Osteoblast (primary cell): ENCODE data around the gene NTRK2. TPM values are rescaled to one million over a fixed set of nuclear protein-coding genes. Genes with fewer than 3 reads are reported as not detected.

ENCODE experiments used
- DNase-seq: peaks from one replicate; pipeline ENCODE4 v3.0.0; 2011; ENCODE audit warnings: low spot score, mixed read lengths; ENCODE audit not compliant: insufficient read length; ENCODE audit errors: missing footprints
- H2AFZ ChIP-seq: 2 replicates; pipeline ENCODE4 v1.6.0; 2011; ENCODE audit warnings: mild to moderate bottlenecking, low read length
- H3K27ac ChIP-seq: 2 replicates; pipeline ENCODE4 v1.5.1; 2011; ENCODE audit warnings: mild to moderate bottlenecking, low read depth, low read length, moderate library complexity
- H3K27me3 ChIP-seq: 2 replicates; pipeline ENCODE4 v1.6.0; 2012; ENCODE audit warnings: mild to moderate bottlenecking, control low read depth, inconsistent platforms, low read length, moderate library complexity; ENCODE audit not compliant: insufficient read depth
- H3K36me3 ChIP-seq: 2 replicates; pipeline ENCODE4 v1.5.1; 2011; ENCODE audit warnings: mild to moderate bottlenecking, low read length, control low read depth, moderate library complexity; ENCODE audit not compliant: insufficient read depth
- H3K4me1 ChIP-seq: 2 replicates; pipeline ENCODE4 v1.5.1; 2011; ENCODE audit warnings: mild to moderate bottlenecking, low read length, control low read depth, moderate library complexity; ENCODE audit not compliant: insufficient read depth
- H3K4me2 ChIP-seq: 2 replicates; pipeline ENCODE4 v1.6.0; 2011; ENCODE audit warnings: mild to moderate bottlenecking, low read length; ENCODE audit not compliant: insufficient read depth
- H3K4me3 ChIP-seq: fragments of 200-600 bp; sonication (generic); 3 replicates; pipeline ENCODE4 v1.5.1; 2012; ENCODE audit warnings: mild to moderate bottlenecking, low read length, inconsistent platforms; ENCODE audit not compliant: insufficient read depth
- H3K79me2 ChIP-seq: 2 replicates; pipeline ENCODE4 v1.6.0; 2012; ENCODE audit warnings: mild to moderate bottlenecking, low read length, control low read depth, inconsistent platforms; ENCODE audit not compliant: insufficient read depth
- H3K9me3 ChIP-seq: 2 replicates; pipeline ENCODE4 v1.5.1; 2011; ENCODE audit warnings: low read depth, low read length, control low read depth
- H4K20me1 ChIP-seq: 2 replicates; pipeline ENCODE4 v1.6.0; 2012; ENCODE audit warnings: mild to moderate bottlenecking, low read length, control low read depth; ENCODE audit not compliant: insufficient read depth
- CTCF ChIP-seq: IDR thresholded peaks from 2 replicates; pipeline ENCODE4 v1.5.1; 2011; ENCODE audit warnings: mild to moderate bottlenecking, low read depth, low read length, moderate library complexity; ENCODE audit errors: extremely low read depth
- total RNA-seq: library from RNA; depleted of rRNA; stranded (reverse); fragments of >200 nt; gene quantifications from 2 replicates; pipeline ENCODE4 v1.2.3, GENCODE V29; 2012

The NTRK2 gene
- total RNA-seq, 1 donor = 3.3 TPM

GRCh38 chr9:84955971-84956370 lies 286.4 kb downstream of the NTRK2 start:
- H3K27ac ChIP-seq = no peak overlapping the region
- H4K20me1 ChIP-seq = no peaks in the 10 kb centered on the region
- H3K79me2 ChIP-seq = no peaks in the 10 kb centered on the region
- H3K4me3 ChIP-seq = no peak overlapping the region
- no peaks in the 10 kb centered on the region for H3K9me3 ChIP-seq
- H2AFZ ChIP-seq = no peak overlapping the region
- no peak for TF ChIP-seq CTCF
- no peak overlapping the region for H3K4me2 ChIP-seq
- no peak for DNase-seq
- H3K4me1 ChIP-seq = no peaks in the 10 kb centered on the region
- H3K27me3 ChIP-seq = no peaks in the 10 kb centered on the region
- no peaks in the 10 kb centered on the region for H3K36me3 ChIP-seq

GRCh38 chr9:84959339-84959738 lies 289.8 kb downstream of the NTRK2 start:
- Histone ChIP-seq H3K4me1 (no peaks in the 10 kb centered on the region), H3K4me3 (no peak overlapping the region), H3K36me3 (no peaks in the 10 kb centered on the region), H3K27me3 (no peaks in the 10 kb centered on the region), H3K79me2 (no peaks in the 10 kb centered on the region), H3K27ac (no peak overlapping the region), H3K4me2 (no peak overlapping the region), H4K20me1 (no peaks in the 10 kb centered on the region), H3K9me3 (peaks cover 2% of the 10 kb centered on the region), H2AFZ (no peak overlapping the region)
- TF ChIP-seq CTCF = no peak
- no peak for DNase-seq

GRCh38 chr9:84966876-84967830 lies 297.6 kb downstream of the NTRK2 start:
- Histone ChIP-seq H3K27ac (no peak overlapping the region), H2AFZ (no peak overlapping the region), H3K36me3 (no peaks in the 10 kb centered on the region), H3K4me3 (no peak overlapping the region), H3K27me3 (no peaks in the 10 kb centered on the region), H3K4me1 (no peaks in the 10 kb centered on the region), H3K79me2 (no peaks in the 10 kb centered on the region), H3K4me2 (no peak overlapping the region), H4K20me1 (no peaks in the 10 kb centered on the region), H3K9me3 (peaks cover 2% of the 10 kb centered on the region)
- no peak for DNase-seq
- no peak for TF ChIP-seq CTCF

- DNase-seq = no peak
- Histone ChIP-seq H3K9me3 (peaks cover 2% of the 10 kb centered on the region), H3K36me3 (no peaks in the 10 kb centered on the region), H2AFZ (no peak overlapping the region), H3K79me2 (no peaks in the 10 kb centered on the region), H3K4me2 (no peak overlapping the region), H3K4me1 (no peaks in the 10 kb centered on the region), H4K20me1 (no peaks in the 10 kb centered on the region), H3K27me3 (no peaks in the 10 kb centered on the region), H3K27ac (no peak overlapping the region), H3K4me3 (no peak overlapping the region)
- no peak for TF ChIP-seq CTCF
Measured at GRCh38 chr9:84969084-84969483, 299.6 kb downstream of the NTRK2 start.
